Ammon's horn (tissue), 1 donor: ENCODE measurements around the gene DGKG.
A peak's percentile ranks its signal among the peaks of the same experiment; 100 is the strongest.

Experiments used
- DNase-seq: peaks from one replicate; pipeline ENCODE4 v3.0.0-alpha.2; 2016; ENCODE audit warnings: low spot score

The DGKG gene

DNA sequence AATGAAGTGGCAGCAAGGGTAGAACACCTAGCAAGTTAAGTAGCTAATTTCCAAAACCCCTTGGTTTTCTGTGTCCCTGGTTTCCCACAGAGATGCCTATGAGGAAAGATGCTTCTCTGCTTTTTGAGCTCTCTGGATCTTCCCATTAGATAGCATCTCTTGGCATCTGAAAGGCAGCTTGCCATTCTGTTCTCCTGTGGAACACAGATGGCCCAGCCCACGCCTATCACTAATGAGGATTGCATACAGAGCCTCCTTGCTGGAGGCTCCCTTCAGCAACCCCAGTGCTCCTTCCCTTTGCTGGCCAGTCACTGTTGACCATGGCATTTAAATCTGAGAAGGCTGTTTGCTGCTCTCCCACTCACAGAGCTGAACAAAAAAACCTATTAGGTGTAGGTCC lies 218.8 kb downstream of the DGKG start:
- peak; percentile 70 for DNase-seq

DNA sequence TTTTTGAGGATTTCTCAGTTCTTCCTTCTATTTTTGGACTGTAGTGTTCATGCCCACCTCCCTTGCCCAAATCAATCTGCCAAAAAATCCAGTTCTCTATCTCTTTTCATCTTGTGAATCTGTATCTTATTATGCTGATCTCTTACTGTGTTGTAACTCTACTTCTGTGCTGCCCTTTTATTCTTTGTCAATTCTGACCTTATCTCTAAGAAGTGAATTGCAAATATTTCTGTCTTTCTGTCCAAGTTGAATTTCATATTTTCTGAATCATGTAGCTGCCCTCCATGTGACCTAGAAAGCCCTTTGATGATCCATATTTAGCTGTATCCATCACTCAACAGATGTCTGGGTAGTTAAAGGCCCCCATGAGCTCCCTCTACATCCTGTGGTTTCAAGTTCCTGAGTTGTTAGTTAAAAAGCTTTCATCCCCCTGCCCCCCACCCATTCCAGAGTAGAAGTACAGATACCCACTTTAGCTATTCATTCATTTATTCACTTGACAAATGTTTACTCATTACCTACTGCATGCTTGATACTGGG lies 219.6 kb downstream of the DGKG start:
- no peak for DNase-seq

- DNase-seq = no peak
Measured at GRCh38 chr3:186141790-186142189, 220.2 kb downstream of the DGKG start.

- DNase-seq = peak; percentile 69
Measured at GRCh38 chr3:186138272-186138981, 223.6 kb downstream of the DGKG start.

DNA sequence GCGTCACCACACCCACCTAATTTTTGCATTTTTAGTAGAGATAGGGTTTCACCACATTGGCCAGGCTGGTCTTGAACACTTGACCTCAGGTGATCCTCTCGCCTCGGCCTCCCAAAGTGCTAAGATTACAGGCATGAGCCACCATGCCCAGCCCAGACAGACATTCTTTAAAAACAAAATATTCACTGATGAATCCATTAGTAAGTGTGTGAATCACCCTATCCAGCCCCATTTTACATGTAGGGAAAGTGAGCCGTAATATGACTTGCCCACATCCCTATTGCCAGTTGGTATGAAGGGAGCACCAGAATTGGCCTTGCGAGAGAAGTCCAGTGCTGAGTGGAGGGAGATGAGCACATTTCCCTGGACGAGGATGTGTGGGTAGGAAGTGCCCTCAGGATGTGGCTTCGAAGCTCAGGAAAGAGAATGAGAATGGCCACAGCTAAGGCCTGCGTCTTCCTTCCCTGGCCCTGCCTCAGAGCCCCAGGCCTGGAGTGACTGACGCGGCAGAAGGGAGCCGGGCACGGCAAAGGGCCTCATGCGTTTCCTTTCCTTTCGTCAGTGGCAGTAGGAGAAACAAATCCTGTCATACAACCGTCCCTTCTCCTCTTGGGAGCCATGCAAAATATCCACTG lies 224.9 kb downstream of the DGKG start:
- DNase-seq = no peak

DNA sequence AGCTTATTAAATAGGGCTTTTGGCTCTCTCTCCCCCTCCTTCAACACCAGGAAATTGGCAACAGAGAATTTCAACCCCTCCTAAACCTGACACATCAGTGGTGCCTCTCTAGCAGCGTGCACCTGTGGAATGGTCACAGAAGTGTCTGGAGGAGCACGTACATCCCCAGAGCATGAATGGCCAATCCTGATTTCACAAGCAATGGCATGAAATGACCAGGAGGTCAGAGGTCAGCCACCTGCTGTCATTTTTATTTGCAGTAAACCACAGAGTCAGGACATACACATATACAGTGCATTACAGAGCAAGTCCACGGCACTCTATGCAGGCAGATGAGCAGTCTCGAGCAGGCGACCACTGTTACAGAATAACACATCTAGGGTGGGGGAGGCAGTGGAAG lies 228.1 kb downstream of the DGKG start:
- DNase-seq = no peak

DNA sequence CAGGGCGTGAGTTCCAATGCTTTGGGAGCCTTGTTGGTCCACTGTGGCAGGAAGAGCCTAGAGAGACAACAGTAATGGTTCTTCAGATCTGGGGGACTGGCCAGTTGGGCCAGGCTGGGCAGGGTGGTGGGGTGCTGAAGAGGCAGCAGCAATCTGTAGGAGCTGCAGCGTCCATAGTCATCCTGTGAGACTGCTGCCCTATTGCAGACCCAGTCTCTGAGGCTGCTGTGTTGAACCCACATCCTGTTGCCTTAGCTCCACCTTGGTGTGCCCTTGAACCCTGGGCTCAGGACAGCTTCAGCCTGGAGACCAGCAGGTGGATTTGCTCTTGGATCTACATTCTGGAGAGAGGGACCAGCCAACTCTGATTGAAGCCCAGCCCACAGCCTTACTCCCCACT lies 229.5 kb downstream of the DGKG start:
- no peak for DNase-seq

GRCh38 chr3:186129206-186129605 lies 232.8 kb downstream of the DGKG start:
- DNase-seq = no peak

- no peak for DNase-seq
Measured at GRCh38 chr3:186128158-186128557, 233.9 kb downstream of the DGKG start.

DNA sequence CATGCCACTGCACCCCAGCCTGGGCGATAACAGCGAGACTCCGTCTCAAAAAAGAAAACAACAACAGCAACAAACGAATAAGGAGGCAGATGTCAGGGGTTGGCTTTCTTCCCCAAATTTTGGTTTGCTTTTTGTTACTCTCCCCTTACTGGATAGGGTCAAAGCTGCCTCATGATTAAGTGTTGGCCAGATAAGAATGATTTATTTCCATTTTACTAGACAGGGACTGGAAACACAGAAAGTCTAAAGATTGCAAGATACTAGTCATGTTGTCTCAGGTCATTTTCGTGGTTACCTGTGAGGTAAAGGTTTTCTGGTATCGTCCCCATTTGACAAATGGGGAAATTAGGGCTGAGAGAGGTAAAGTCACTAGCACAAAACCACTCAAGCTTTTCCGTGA lies 234.6 kb downstream of the DGKG start:
- DNase-seq = no peak

DNA sequence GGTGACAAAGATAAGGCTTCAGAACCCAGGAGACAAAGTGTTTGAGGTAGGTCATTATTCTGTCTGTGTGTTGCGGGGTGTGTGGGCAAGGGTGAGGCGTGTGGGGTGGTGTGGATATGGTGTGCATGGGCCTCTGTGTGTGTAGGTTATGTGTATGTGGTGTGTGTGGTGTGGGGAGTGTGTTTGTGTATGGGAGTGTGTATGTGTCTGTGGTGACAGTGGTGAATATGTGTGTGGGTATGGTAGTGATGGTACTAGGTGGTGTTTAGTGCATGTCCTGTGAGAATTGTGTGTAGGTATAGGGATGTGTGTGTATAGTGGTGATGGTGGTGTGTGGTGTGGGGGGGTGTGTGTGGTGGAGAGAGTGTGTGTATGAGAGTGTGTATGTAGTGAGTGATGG lies 236.9 kb downstream of the DGKG start:
- no peak for DNase-seq

GRCh38 chr3:186124592-186124991 lies 237.4 kb downstream of the DGKG start:
- no peak for DNase-seq

DNA sequence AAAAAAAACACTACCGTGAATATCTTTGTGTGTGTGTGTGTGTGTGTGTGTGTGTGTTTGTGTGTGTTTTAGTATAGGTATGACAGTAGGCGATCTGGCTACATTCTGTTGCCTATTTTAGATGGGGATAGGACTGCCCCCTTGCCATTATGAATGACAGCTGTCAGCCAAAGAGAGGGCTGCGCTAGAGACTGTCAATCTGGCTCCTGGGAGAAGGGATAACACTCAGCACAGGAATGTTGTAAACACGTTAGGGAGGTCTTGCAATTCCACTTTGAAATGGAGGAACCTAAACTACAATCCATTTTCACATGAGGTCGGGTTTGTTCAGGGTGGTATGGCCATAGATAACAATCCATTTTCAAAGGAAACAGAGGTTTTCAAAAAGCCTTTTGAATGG lies 239.0 kb downstream of the DGKG start:
- DNase-seq = no peak

DNA sequence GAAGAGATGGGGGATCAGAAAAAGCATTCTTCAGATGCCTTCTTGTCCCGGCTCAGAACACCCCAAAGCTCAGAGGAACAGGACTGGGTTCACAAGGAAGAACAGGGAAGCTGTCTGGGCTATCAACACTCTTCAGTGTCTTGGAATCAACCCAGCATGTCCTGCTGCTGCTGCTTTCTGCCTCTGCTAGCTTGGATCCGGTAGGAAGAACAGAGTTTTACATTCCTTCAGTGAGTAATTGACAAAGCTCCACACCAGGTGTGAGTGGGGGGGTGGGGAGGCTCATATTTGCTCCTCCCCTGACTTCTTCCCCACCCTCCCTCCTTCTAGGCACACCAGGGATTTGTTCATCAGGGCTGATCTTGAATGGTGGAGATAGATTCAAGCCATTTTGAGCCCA lies 240.1 kb downstream of the DGKG start:
- no peak for DNase-seq

DNA sequence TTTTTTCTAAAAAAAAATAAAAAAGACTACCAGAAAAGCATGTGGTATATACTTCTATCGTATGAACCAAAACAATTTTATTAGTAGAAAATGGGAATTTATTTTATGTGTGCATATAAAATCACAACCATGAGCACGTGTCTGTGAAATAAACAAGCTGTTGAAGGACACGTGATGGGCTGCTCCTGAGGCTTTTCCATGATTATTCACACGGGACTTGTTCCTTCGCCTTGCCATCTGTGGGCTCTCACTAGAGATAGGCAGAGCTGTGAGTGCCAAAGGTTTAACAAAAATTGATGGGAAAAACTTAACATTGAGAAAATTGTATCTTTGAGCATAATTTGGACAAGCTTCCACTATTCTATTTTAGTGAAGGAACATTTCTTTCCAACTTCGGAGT lies 240.8 kb downstream of the DGKG start:
- no peak for DNase-seq

DNA sequence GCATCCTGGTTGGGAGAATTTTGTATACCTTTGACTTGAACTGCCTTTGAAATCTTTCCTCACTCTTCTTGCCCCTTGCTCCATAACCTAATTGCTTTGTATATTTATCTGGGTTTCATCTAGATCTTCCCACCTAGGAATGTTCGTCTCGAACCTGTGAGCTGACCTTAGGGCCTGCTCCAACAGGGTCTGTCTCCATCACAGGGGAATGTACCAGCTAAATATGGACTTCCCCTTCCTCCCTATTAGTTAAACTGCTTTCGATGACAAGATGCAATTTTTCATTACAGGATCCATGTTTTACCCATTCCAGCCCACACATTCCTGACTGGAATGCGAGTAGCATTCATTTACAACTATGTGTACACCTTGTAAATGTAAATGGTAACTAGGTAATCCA lies 242.5 kb downstream of the DGKG start:
- no peak for DNase-seq

GRCh38 chr3:186118692-186119091 lies 243.3 kb downstream of the DGKG start:
- DNase-seq = no peak

DNA sequence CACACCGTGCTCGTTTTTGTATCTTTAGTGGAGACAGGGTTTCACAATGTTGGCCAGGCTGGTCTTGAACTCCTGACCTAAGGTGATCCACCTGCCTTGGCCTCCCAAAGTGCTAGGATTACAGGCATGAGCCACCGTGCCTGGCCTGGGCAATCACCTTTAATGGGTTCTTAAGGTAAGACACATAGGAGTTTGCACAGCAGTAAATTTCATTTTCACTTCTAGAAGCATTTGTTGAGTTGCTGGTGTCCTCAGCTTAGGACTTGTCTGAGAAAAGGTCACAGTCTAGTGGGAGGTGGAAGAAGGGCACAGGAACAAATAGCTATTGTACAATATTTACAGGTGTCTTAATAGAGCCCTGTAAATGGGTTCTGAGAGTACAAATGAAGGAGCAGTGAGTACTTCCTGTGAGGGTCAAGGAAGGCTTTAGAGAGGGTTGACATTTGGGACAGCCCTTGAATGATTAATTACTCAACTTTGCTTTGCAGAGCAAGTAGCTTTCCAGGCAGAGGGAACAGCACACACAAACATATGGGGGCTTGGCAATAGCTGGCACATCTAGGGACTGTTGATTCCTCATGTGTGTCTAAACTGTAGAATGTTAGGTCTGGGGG lies 244.4 kb downstream of the DGKG start:
- no peak for DNase-seq

DNA sequence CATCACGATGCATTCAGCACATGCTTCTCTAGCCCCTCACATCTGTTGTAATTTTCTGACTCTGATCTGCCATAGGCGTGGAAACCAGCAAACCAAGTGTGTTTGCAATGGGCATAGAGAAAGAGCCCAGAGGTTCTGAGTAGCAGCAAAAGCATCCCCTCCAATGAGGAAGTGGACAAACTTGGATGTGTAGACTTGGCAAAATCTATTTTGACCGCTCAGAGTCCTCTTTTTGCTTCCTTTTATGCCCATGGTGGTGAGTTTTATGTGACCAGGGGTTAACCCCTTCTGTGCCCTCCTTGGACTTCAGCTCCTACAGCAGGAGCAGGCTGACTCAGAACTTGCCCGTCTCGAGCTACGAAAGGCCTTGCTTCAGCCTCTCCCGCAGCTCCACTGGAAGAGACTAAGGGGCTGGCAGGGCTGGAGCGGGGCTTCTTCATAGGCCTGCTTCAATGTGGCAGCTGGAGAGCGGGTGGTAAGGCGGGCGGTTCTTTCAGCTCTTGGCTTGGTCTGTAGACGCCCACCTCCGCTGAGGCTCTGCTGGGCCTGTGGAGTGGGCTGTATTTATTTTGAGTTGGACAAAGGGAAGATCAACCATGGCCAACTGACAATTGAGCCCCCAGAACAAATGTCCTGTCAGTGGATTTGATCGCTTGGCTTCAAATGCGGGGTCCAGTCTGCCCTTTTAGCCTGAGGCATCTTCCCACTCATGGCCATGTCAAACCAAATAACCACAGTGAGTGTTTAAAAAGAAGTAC lies 246.6 kb downstream of the DGKG start:
- peak; percentile 38 for DNase-seq

GRCh38 chr3:186110975-186111974 lies 250.8 kb downstream of the DGKG start:
- DNase-seq = peak; percentile 53
